ENCODE measurements around the gene FDXR. TPM values are rescaled to one million over a fixed set of nuclear protein-coding genes. Genes with fewer than 3 reads are reported as not detected.

The FDXR gene
- total and polyA plus RNA-seq, 9 of the 15 experiments (the other 6 are each of a cell fraction or from before 2014, with no cell fraction given): 0.89 to 70.7 (median 30.9) TPM

GRCh38 chr17:74864866-74865395 lies 7.9 kb downstream of the FDXR start (continued):
- no peak for TF ChIP-seq E2F6 (IDR thresholded peaks at IDR 0.05; ENCODE audit: borderline replicate concordance in 1 of 2, extremely low read depth in 1 of 2, insufficient read depth in 1 of 2, insufficient read length in 1 of 2, low read depth in 1 of 2, low read length in 1 of 2, poor library complexity in 1 of 2, severe bottlenecking in 1 of 2)
- TF ChIP-seq JUNB (CRISPR knock-in tag; conservative IDR thresholded peaks at IDR 0.05): no peak
- TF ChIP-seq ZNF77 (CRISPR knock-in tag; IDR thresholded peaks at IDR 0.05): no peak
- TF ChIP-seq HIVEP1 (CRISPR knock-in tag; IDR thresholded peaks at IDR 0.05): no peak
- TF ChIP-seq L3MBTL2 (IDR thresholded peaks at IDR 0.05): peak; percentile 35; the same call in 1 of the 2 replicates
- TF ChIP-seq SIN3B (IDR thresholded peaks at IDR 0.05; ENCODE audit: low read depth): no peak
- TF ChIP-seq USF1 (CRISPR knock-in tag; IDR thresholded peaks at IDR 0.05): peak; percentile 33; the same call in 1 of the 2 replicates
- TF ChIP-seq MYC (IDR thresholded peaks at IDR 0.05; ENCODE audit: low read depth, low read length): peak; percentile 39; the same call in 1 of the 2 replicates
- no peak for TF ChIP-seq MYC (CRISPR knock-in tag; IDR thresholded peaks at IDR 0.05; ENCODE audit: borderline replicate concordance, low read depth)
- TF ChIP-seq ZC3H4 (CRISPR knock-in tag; IDR thresholded peaks at IDR 0.05; ENCODE audit: borderline replicate concordance): no peak
- TF ChIP-seq PHF20 (IDR thresholded peaks at IDR 0.05; ENCODE audit: partially characterized antibody): no peak
- TF ChIP-seq CTCF (IDR thresholded peaks at IDR 0.05 in 2 of 3, conservative IDR thresholded peaks at IDR 0.05 in 1 of 3; ENCODE audit: insufficient read depth in 2 of 3, low read depth in 1 of 3, low read length in 3 of 3): peak; percentile 90 to 98 (median 90)
- TF ChIP-seq ZNF518B (CRISPR knock-in tag; IDR thresholded peaks at IDR 0.05): no peak
- TF ChIP-seq ZNF830 (CRISPR knock-in tag; IDR thresholded peaks at IDR 0.05): no peak
- TF ChIP-seq ZNF780A (CRISPR knock-in tag; IDR thresholded peaks at IDR 0.05): no peak
- TF ChIP-seq CC2D1A (IDR thresholded peaks at IDR 0.05): 0 out of 2 replicates have a peak, but pooled peaks have one; percentile 20
- TF ChIP-seq ZNF511 (CRISPR knock-in tag; IDR thresholded peaks at IDR 0.05): no peak
- TF ChIP-seq CREBBP (IDR thresholded peaks at IDR 0.05; ENCODE audit: low read depth, low read length): no peak
- 0 out of 2 replicates have a peak, but pooled peaks have one; percentile 10 for TF ChIP-seq SOX6 (IDR thresholded peaks at IDR 0.05)
